Activated B cell treated with CpG ODN at 0.5 μM for 24 hours (primary cell): ENCODE data around the gene FANCD2. TPM values are rescaled to one million over a fixed set of nuclear protein-coding genes. Genes with fewer than 3 reads are reported as not detected.

ENCODE experiments used
- ATAC-seq: fragments of 200-7000 bp; cut with Tn5 transposase; one replicate; pipeline ENCODE4 v1.10.0; 2021; ENCODE audit warnings: low read depth, mild to moderate bottlenecking, moderate library complexity
- CTCF ChIA-PET: fragments of 350-600 bp; sonication (Branson Sonifier 250); formaldehyde crosslinking; loops from one replicate; lab custom pipeline; 2021; ENCODE audit warnings: antibody characterized with exemption; lab: Charles Lee
- POLR2A ChIA-PET: fragments of 350-600 bp; sonication (Branson Sonifier 250); formaldehyde crosslinking; loops from one replicate; lab custom pipeline; 2021; ENCODE audit warnings: antibody characterized with exemption; lab: Charles Lee
- DNase-seq: peaks from one replicate; pipeline ENCODE4 v3.0.0; 2022
- H3K27ac Mint-ChIP-seq: one replicate; pipeline ENCODE4 v1.8.0; 2020; ENCODE audit warnings: mixed read lengths
- H3K27me3 Mint-ChIP-seq: one replicate; pipeline ENCODE4 v1.8.0; 2021; ENCODE audit warnings: mixed read lengths
- H3K36me3 Mint-ChIP-seq: one replicate; pipeline ENCODE4 v1.8.0; 2021; ENCODE audit warnings: low read depth, mixed read lengths
- H3K4me1 Mint-ChIP-seq: one replicate; pipeline ENCODE4 v1.8.0; 2021; ENCODE audit warnings: mixed read lengths
- H3K4me3 Mint-ChIP-seq: one replicate; pipeline ENCODE4 v1.8.0; 2020; ENCODE audit warnings: mild to moderate bottlenecking, mixed read lengths
- H3K9me3 Mint-ChIP-seq: one replicate; pipeline ENCODE4 v1.8.0; 2020; ENCODE audit warnings: mixed read lengths
- CTCF ChIP-seq: fragments of 200-600 bp; IDR thresholded peaks from one replicate; pipeline ENCODE4 v1.8.0; 2022; ENCODE audit warnings: antibody characterized with exemption, mild to moderate bottlenecking
- intact Hi-C: fragments of 100-400 bp; cut with micrococcal nuclease; formaldehyde crosslinking; loops from one replicate; pipeline ENCODE4 v1.15.1; 2024
- total RNA-seq: library from RNA; stranded (reverse); gene quantifications from 2 replicates; pipeline ENCODE4 v1.2.3, GENCODE V29; 2022

Gene FANCD2
- total RNA-seq, 1 donor from 2014 or later = 31.4 TPM

GRCh38 chr3:10099041-10099440 is 72.8 kb downstream of the FANCD2 start:
- TF ChIP-seq CTCF = no peak
- Mint-ChIP-seq H3K36me3 (peaks cover 44% of the 10 kb centered on the region), H3K4me3 (no peak overlapping the region), H3K27me3 (no peaks in the 10 kb centered on the region), H3K4me1 (peaks cover 6% of the 10 kb centered on the region), H3K9me3 (no peaks in the 10 kb centered on the region), H3K27ac (no peak overlapping the region)
- DNase-seq (no peak), ATAC-seq (no peak)
- ChIA-PET POLR2A (no interaction called here), CTCF (no interaction called here)
- intact Hi-C loops = no loop called here

- H3K4me1 Mint-ChIP-seq = no peaks in the 10 kb centered on the region
- H3K27me3 Mint-ChIP-seq = no peaks in the 10 kb centered on the region
- no peak overlapping the region for H3K27ac Mint-ChIP-seq
- H3K36me3 Mint-ChIP-seq = peaks cover 4% of the 10 kb centered on the region
- intact Hi-C loops = no loop called here
- H3K9me3 Mint-ChIP-seq = no peaks in the 10 kb centered on the region
- H3K4me3 Mint-ChIP-seq = no peak overlapping the region
- CTCF ChIA-PET = no interaction called here
- TF ChIP-seq CTCF = no peak
- POLR2A ChIA-PET = no interaction called here
- DNase-seq (no peak), ATAC-seq (no peak)
Observed at GRCh38 chr3:10106919-10107318, 80.7 kb downstream of the FANCD2 start.

- Mint-ChIP-seq H3K9me3 (no peaks in the 10 kb centered on the region), H3K4me3 (no peak within 1 kb of the TSS), H3K4me1 (no peaks in the 10 kb centered on the region), H3K36me3 (no peaks in the 10 kb centered on the region), H3K27ac (no peak within 1 kb of the TSS), H3K27me3 (no peaks in the 10 kb centered on the region)
- POLR2A ChIA-PET = no interaction called here
- DNase-seq (no peak), ATAC-seq (no peak)
- intact Hi-C loops = no loop called here
- CTCF ChIA-PET = no interaction called here
- TF ChIP-seq CTCF = no peak
Observed at GRCh38 chr3:10108091-10108490, 81.9 kb downstream of the FANCD2 start, which contains the start of gene FANCD2OS. Gene FANCD2OS, minus strand, starts transcription at chr3:10108255. Its CDS starts 3,481 bp downstream, at chr3:10104774.

- Mint-ChIP-seq H3K4me1 (peaks cover 40% of the 10 kb centered on the region), H3K27ac (peak within 1 kb of the TSS; percentile 99), H3K4me3 (peak within 1 kb of the TSS; percentile 100), H3K27me3 (no peaks in the 10 kb centered on the region), H3K9me3 (no peaks in the 10 kb centered on the region), H3K36me3 (peaks cover 25% of the 10 kb centered on the region)
- TF ChIP-seq CTCF = no peak
- peak; percentile 85 for DNase-seq
- peak; percentile 96 for ATAC-seq
- ChIA-PET POLR2A (interaction anchor here (0.6 to 3.5 kb wide), 22 partner anchors 8 to 205 kb away, joined by 3 to 32 read pairs (median 4); partner anchors contain the start of genes FANCD2, SEC13, TATDN2 and VHL), CTCF (interaction anchor here (0.6 kb wide), 2 partner anchors 45 to 133 kb away, joined by 3 read pairs; partner anchors contain the start of gene TATDN2)
- intact Hi-C loops = loop anchor here (1.0 to 5.0 kb wide), 12 partner anchors 26 to 1527 kb away; partner anchors contain the start of genes ARPC4, CRELD1, EMC3 and FANCD2
Observed at GRCh38 chr3:10115326-10116137, 89.3 kb downstream of the FANCD2 start, which contains the start of gene BRK1. Gene BRK1, plus strand, starts transcription at chr3:10115675. Its CDS starts 27 bp downstream, at chr3:10115702.

- DNase-seq = no peak
- POLR2A ChIA-PET = interaction anchor here (0.6 to 3.5 kb wide), 11 partner anchors 26 to 1163 kb away, joined by 3 to 32 read pairs (median 5); partner anchors contain the start of genes TATDN2 and VHL
- intact Hi-C loops = loop anchor here (5.0 kb wide), 2 partner anchors 324 to 1526 kb away; partner anchors contain the start of genes ARPC4, TADA3 and VGLL4
- CTCF ChIA-PET = interaction anchor here (0.6 kb wide), 1 partner anchor 44 kb away, joined by 3 read pairs; no protein-coding TSS in a partner anchor
- Mint-ChIP-seq H3K27ac (peak overlapping the region; percentile 99), H3K4me1 (peaks cover 40% of the 10 kb centered on the region), H3K4me3 (peak overlapping the region; percentile 100), H3K36me3 (peaks cover 31% of the 10 kb centered on the region), H3K9me3 (no peaks in the 10 kb centered on the region), H3K27me3 (no peaks in the 10 kb centered on the region)
- no peak for TF ChIP-seq CTCF
- ATAC-seq = no peak
Observed at GRCh38 chr3:10116138-10116460, 89.9 kb downstream of the FANCD2 start.
